ENCODE results near the gene PNPLA6. TPM values are rescaled to one million over a fixed set of nuclear protein-coding genes. Genes with fewer than 3 reads are reported as not detected.

PNPLA6 gene
- total RNA-seq, 2 experiments from 2014 or later: 166 to 173 TPM

DNA sequence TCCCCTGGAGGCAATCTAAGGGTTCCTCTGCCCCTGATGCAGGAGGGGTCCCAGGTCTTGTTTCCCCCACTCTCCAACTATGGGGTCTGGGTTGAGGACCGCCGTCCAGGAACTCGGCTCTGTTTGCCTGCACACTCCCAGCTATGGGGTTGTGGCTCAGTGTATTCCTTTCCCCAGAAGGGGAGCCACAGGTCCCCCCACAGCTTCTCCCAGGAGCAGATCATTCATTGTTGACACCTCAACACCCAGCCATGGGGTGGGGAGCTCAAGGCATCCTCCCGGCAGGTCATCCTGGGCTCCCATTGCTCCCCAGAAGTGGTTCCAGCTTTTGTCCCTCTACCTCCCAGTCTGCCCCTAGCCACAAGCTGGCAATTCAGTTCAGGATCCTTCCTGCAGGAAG lies 18.6 kb upstream of the PNPLA6 start:
- Mint-ChIP-seq H3K4me1 (ENCODE audit: low read depth) (peaks cover 13% of the 10 kb centered on the region), H3K4me3 (peak overlapping the region; percentile 68), H3K27me3 (ENCODE audit: low read depth) (peaks cover 20% of the 10 kb centered on the region), H3K9me3 (ENCODE audit: insufficient read depth) (no peaks in the 10 kb centered on the region), H3K27ac (peak overlapping the region; percentile 39), H3K36me3 (ENCODE audit: low read depth) (no peaks in the 10 kb centered on the region)
- ChIA-PET POLR2A (interaction anchor here (0.7 kb wide), 1 partner anchor 1918 kb away, joined by 3 read pairs; the partner anchor contains the start of gene ZNF266), CTCF (interaction anchor here (1.0 to 1.5 kb wide), 3 partner anchors 19 to 164 kb away, joined by 3 to 4 read pairs (median 4); partner anchors contain the start of gene TRAPPC5)
- ATAC-seq: no peak
- no peak for DNase-seq

DNA sequence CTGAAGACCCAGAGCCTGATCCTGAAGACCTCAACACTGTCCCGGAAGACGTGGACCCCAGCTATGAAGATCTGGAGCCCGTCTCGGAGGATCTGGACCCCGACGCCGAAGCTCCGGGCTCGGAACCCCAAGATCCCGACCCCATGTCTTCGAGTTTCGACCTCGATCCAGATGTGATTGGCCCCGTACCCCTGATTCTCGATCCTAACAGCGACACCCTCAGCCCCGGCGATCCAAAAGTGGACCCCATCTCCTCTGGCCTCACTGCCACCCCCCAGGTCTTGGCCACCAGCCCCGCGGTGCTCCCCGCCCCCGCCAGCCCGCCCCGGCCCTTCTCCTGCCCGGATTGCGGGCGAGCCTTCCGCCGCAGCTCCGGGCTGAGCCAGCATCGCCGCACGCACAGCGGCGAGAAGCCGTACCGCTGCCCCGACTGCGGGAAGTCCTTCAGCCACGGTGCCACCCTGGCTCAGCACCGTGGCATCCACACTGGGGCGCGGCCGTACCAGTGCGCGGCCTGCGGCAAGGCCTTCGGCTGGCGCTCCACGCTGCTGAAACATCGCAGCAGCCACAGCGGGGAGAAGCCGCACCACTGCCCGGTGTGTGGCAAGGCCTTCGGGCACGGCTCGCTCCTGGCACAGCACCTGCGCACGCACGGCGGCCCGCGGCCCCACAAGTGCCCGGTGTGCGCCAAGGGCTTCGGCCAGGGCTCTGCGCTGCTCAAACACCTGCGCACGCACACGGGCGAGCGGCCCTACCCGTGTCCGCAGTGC lies 16.0 kb upstream of the PNPLA6 start:
- POLR2A ChIA-PET: no interaction called here
- Mint-ChIP-seq H3K27ac (no peak overlapping the region), H3K9me3 (ENCODE audit: insufficient read depth) (no peaks in the 10 kb centered on the region), H3K4me1 (ENCODE audit: low read depth) (peaks cover 22% of the 10 kb centered on the region), H3K36me3 (ENCODE audit: low read depth) (no peaks in the 10 kb centered on the region), H3K27me3 (ENCODE audit: low read depth) (peaks cover 13% of the 10 kb centered on the region), H3K4me3 (no peak overlapping the region)
- no peak for ATAC-seq
- no peak for DNase-seq
- CTCF ChIA-PET: no interaction called here

DNA sequence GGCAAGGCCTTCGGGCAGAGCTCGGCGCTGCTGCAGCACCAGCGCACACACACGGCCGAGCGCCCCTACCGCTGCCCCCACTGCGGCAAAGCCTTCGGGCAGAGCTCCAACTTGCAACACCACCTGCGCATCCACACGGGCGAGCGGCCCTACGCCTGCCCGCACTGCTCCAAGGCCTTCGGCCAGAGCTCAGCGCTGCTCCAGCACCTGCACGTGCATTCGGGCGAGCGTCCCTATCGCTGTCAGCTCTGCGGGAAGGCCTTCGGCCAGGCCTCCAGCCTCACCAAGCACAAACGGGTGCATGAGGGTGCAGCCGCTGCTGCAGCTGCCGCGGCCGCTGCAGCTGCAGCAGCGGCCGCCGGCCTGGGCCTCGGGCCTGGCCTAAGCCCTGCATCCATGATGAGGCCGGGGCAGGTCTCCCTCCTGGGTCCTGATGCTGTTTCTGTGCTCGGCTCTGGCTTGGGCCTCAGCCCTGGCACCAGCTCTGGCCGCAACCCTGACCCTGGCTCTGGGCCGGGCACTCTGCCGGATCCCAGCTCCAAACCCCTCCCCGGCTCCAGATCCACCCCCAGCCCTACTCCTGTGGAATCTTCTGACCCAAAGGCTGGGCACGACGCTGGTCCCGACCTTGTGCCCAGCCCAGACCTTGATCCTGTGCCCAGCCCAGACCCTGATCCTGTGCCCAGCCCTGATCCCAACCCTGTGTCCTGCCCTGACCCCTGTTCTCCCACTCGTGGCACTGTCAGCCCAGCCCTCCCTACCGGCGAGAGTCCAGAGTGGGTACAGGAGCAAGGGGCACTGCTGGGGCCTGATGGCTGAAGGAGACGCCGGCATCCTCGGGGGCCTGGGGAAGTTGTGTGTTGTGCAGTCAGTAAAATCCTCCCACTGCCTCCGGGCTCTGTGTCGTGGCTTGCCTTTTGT lies 15.1 kb upstream of the PNPLA6 start:
- H3K36me3 Mint-ChIP-seq (ENCODE audit: low read depth): no peaks in the 10 kb centered on the region
- DNase-seq (no peak), ATAC-seq (no peak)
- no peak overlapping the region for H3K27ac Mint-ChIP-seq
- peaks cover 21% of the 10 kb centered on the region for H3K4me1 Mint-ChIP-seq (ENCODE audit: low read depth)
- peaks cover 9% of the 10 kb centered on the region for H3K27me3 Mint-ChIP-seq (ENCODE audit: low read depth)
- ChIA-PET POLR2A (no interaction called here), CTCF (no interaction called here)
- no peaks in the 10 kb centered on the region for H3K9me3 Mint-ChIP-seq (ENCODE audit: insufficient read depth)
- H3K4me3 Mint-ChIP-seq: no peak overlapping the region

DNA sequence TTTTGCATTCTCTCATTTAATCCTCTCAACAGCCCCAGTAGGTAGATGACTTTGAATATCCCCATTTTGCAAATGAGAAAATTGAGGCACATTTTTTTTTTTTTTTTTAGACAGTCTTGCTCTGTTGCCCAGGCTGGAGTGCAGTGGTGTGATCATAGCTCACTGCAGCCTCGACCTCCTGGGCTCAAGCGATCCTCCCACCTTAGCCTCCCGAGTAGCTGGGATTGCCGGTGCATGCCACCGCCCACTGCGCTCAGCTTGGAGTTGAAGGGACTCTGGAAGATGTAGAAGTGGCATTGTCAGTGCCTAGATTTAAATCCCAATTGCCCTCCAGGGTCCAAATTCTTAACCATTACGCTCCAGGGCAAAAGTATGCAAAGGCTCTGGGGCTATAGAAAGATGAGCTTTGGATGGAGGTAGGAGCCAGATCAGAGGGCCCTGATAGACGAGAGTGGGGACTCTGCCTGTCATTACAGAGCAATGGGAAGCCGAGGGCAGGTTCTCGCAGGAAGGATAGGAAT lies 13.9 kb upstream of the PNPLA6 start:
- Mint-ChIP-seq H3K27ac (peak overlapping the region; percentile 76), H3K9me3 (ENCODE audit: insufficient read depth) (no peaks in the 10 kb centered on the region), H3K36me3 (ENCODE audit: low read depth) (peaks cover 3% of the 10 kb centered on the region), H3K4me1 (ENCODE audit: low read depth) (peaks cover 16% of the 10 kb centered on the region), H3K4me3 (peak overlapping the region; percentile 70), H3K27me3 (ENCODE audit: low read depth) (peaks cover 5% of the 10 kb centered on the region)
- no peak for DNase-seq
- POLR2A ChIA-PET: interaction anchor here (0.7 to 2.6 kb wide), 5 partner anchors 12 to 27 kb away, joined by 3 to 19 read pairs (median 3); partner anchors contain the start of gene PNPLA6
- CTCF ChIA-PET: interaction anchor here (0.6 to 2.1 kb wide), 3 partner anchors 8 to 173 kb away, joined by 3 to 9 read pairs (median 3); partner anchors contain the start of genes ARHGEF18 and PNPLA6
- ATAC-seq: no peak

DNA sequence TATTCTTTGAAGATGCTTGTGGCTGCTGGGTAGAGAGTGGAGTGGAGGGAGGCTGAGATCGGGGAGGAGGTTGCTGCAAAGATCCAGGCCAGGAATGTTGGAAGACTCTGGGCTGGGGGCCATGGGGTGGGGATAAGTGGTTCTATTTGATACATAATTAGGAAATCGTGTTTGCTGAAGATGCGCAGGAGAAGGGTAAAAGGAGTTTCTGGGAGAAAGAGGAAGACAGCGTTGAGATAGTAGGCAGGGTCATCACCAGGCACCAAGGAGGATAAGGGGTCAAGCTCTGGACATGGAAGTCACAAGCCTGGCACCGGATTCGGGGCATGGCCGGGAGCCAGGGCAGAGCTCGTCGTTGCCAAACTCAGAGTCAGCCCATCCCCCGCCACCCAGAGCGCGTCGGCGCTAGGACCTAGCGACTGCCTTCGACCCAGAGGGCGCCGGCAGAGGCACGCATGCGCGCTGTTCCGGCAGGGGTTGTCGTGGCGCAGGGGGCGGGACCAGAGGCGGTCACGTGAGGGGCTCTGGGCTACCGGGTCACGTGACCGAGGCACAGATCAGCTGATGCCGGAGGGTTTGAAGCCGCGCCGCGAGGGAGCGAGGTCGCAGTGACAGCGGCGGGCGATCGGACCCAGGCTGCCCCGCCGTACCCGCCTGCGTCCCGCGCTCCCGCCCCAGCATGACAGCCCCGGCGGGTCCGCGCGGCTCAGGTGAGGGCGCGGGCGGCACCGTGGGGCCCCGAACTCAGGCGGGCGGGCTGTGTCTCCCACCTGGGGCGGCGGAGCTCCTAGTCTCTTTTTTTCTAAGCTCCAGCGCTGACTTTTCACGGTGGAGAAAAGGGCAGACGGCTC lies 13.2 kb upstream of the PNPLA6 start, which contains the start of gene MCOLN1:
Gene MCOLN1 (plus strand): TSS at position 553 of the 851 bp plus-strand sequence. CDS start 127 bp downstream, at position 680.
- ChIA-PET CTCF (interaction anchor here (0.6 to 2.6 kb wide), 10 partner anchors 8 to 420 kb away, joined by 3 to 10 read pairs (median 4); partner anchors contain the start of genes ARHGEF18, PNPLA6 and TRAPPC5), POLR2A (interaction anchor here (0.7 to 2.6 kb wide), 9 partner anchors 11 to 108 kb away, joined by 3 to 19 read pairs (median 3); partner anchors contain the start of genes PET100, PNPLA6 and XAB2)
- DNase-seq: peak; percentile 99
- H3K4me3 Mint-ChIP-seq: peak within 1 kb of the TSS; percentile 70
- H3K27me3 Mint-ChIP-seq (ENCODE audit: low read depth): no peaks in the 10 kb centered on the region
- H3K9me3 Mint-ChIP-seq (ENCODE audit: insufficient read depth): no peaks in the 10 kb centered on the region
- ATAC-seq: peak; percentile 91
- peaks cover 11% of the 10 kb centered on the region for H3K4me1 Mint-ChIP-seq (ENCODE audit: low read depth)
- peaks cover 3% of the 10 kb centered on the region for H3K36me3 Mint-ChIP-seq (ENCODE audit: low read depth)
- peak within 1 kb of the TSS; percentile 76 for H3K27ac Mint-ChIP-seq

DNA sequence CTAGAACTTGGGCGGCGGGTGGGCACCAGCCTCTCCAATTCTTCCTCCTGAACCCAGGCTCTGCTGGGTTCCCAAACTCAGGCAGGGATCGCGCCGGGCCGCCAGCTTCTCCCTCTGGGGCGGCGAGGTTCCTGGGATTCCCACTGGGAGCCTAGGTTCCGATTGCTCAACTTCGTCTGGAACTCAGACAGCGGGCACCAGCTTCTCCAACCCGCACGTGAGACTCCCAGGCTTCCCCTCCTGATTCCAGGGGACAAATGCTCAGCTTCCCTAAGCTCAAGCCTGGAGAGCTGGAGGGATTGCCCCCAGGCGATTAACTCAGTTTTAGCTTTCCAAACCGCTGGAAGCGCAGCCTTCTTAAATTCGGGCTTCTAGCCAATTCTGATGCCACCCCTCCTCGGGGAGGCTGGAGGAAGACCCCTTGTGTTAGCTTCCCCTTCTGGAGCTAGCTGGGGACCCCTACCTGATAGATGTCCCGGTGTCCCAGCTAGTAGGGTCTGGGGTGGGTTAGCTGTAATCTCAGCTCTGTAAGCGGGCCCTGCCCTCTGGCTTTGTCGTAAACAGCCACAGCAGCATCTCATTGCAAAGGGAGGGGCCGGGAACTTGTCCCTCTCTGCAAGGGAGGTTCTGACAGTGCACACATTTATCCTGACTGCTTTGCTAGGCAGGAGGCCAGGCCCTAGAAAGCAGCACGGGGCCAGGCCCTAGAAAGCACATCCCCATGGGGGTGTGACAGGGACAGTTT lies 12.4 kb upstream of the PNPLA6 start:
- H3K27ac Mint-ChIP-seq: no peak overlapping the region
- ATAC-seq: no peak

DNA sequence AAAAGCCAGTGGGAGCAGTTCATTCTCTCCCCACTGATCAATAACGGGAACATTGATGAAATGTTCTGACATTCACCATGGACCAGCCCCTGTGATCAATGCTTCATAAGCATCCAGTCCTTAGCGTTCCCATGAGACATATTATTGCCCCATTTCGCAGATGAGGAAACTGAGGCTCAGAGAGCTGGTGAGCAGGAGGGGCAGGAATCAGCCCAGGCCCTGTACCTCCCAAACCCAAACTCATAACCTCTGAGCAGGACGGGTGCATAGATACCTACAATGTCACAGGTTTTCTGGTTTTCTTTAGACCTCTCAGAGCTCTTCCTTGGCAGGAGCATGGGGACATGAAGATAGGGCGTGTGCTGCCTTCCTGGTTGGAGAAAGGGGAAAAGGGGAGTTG lies 11.0 kb upstream of the PNPLA6 start:
- Mint-ChIP-seq H3K27ac (no peak overlapping the region), H3K27me3 (ENCODE audit: low read depth) (no peaks in the 10 kb centered on the region), H3K4me1 (ENCODE audit: low read depth) (peaks cover 11% of the 10 kb centered on the region), H3K9me3 (ENCODE audit: insufficient read depth) (no peaks in the 10 kb centered on the region), H3K4me3 (no peak overlapping the region), H3K36me3 (ENCODE audit: low read depth) (peaks cover 6% of the 10 kb centered on the region)
- ATAC-seq: no peak
- ChIA-PET POLR2A (no interaction called here), CTCF (interaction anchor here (2.1 to 2.6 kb wide), 2 partner anchors 44 to 157 kb away, joined by 9 to 10 read pairs; partner anchors contain the start of gene TRAPPC5)
- DNase-seq: no peak

More for the DNA sequence above, 12.4 kb upstream of the PNPLA6 start:
- ChIA-PET POLR2A (interaction anchor here (0.7 to 2.6 kb wide), 5 partner anchors 10 to 107 kb away, joined by 3 to 19 read pairs (median 6); partner anchors contain the start of genes PET100, PNPLA6 and XAB2), CTCF (interaction anchor here (0.8 to 2.6 kb wide), 9 partner anchors 11 to 421 kb away, joined by 3 to 10 read pairs (median 4); partner anchors contain the start of genes ARHGEF18, PNPLA6 and TRAPPC5)
- Mint-ChIP-seq H3K4me1 (ENCODE audit: low read depth) (peaks cover 11% of the 10 kb centered on the region), H3K4me3 (peak overlapping the region; percentile 70), H3K36me3 (ENCODE audit: low read depth) (peaks cover 3% of the 10 kb centered on the region), H3K9me3 (ENCODE audit: insufficient read depth) (no peaks in the 10 kb centered on the region), H3K27me3 (ENCODE audit: low read depth) (no peaks in the 10 kb centered on the region)
- DNase-seq: no peak

DNA sequence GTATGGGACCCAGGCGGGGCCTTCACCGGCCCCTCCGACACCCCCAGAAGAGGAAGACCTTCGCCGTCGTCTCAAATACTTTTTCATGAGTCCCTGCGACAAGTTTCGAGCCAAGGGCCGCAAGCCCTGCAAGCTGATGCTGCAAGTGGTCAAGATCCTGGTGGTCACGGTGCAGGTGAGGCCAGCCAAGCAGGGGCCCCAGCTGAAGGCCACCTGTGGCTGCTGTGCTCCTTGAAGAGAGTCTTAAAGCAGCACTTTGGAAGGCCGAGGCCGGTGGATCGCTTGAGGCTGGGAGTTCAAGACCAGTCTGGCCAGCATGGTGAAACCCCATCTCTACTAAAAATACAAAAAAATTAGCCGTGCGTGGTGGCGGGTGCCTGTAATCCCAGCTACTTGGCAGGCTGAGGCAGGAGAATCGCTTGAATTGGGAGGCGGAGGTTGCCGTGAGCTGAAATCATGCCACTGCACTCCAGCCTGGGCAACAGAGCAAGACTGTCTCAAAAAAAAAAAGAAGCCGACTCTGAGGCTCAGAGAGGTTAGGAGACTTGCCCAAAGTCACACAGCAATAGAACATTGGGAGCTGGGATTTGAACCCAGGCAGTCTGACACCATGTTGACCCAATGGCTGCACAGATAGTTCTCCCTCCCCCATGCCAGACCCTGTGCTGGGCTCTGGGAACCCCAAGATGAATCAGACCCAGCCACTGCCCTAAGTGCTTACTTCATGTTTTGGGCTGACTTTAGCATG lies 10.4 kb upstream of the PNPLA6 start:
- Mint-ChIP-seq H3K36me3 (ENCODE audit: low read depth) (peaks cover 9% of the 10 kb centered on the region), H3K27ac (no peak overlapping the region), H3K4me1 (ENCODE audit: low read depth) (peaks cover 11% of the 10 kb centered on the region), H3K9me3 (ENCODE audit: insufficient read depth) (no peaks in the 10 kb centered on the region), H3K4me3 (no peak overlapping the region), H3K27me3 (ENCODE audit: low read depth) (no peaks in the 10 kb centered on the region)
- ChIA-PET CTCF (no interaction called here), POLR2A (no interaction called here)
- ATAC-seq: no peak
- no peak for DNase-seq

DNA sequence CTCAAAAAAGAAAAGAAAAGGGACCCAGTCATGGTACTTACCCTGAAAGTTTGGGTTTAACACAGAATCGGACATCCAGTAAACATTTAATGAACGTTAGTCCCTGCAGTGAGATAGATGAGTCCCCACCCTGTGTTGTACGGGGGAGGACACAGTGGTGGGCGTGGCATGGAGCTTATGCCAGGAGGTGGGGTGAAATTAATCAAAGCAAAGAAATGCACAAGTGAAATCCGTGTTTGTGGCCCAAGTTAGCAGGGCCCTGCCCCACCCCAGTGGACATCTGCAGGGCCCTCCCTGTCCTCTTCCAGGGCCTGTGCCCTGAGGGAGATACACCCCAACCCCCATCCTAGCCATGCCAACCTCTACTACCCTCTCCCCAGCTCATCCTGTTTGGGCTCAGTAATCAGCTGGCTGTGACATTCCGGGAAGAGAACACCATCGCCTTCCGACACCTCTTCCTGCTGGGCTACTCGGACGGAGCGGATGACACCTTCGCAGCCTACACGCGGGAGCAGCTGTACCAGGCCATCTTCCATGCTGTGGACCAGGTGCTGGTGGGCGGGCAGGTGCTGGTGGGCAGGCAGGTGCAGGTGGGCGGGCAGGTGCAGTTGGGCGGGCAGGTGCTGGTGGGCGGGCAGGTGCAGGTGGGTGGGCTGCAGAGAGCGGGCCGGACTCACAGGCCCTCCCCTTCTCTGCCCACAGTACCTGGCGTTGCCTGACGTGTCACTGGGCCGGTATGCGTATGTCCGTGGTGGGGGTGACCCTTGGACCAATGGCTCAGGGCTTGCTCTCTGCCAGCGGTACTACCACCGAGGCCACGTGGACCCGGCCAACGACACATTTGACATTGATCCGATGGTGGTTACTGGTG lies 9.2 kb upstream of the PNPLA6 start:
- no peak overlapping the region for H3K27ac Mint-ChIP-seq
- peaks cover 11% of the 10 kb centered on the region for H3K4me1 Mint-ChIP-seq (ENCODE audit: low read depth)
- CTCF ChIA-PET: no interaction called here
- H3K36me3 Mint-ChIP-seq (ENCODE audit: low read depth): peaks cover 9% of the 10 kb centered on the region
- H3K4me3 Mint-ChIP-seq: no peak overlapping the region
- ATAC-seq (no peak), DNase-seq (no peak)
- POLR2A ChIA-PET: interaction anchor here (0.5 kb wide), 1 partner anchor 861 kb away, joined by 4 read pairs; no protein-coding TSS in a partner anchor
- no peaks in the 10 kb centered on the region for H3K27me3 Mint-ChIP-seq (ENCODE audit: low read depth)
- H3K9me3 Mint-ChIP-seq (ENCODE audit: insufficient read depth): no peaks in the 10 kb centered on the region

All from activated CD8-positive, alpha-beta T cell treated with anti-CD3 and anti-CD28 coated beads, Interleukin-2, amount 10 ng/mL, durations not matched to agents 7 days and 5 days (primary cell).